Embryonic facial prominence (tissue), 1 donor: ENCODE measurements around the gene SUSD4.
"Not testable (repeated sequence)": the region's sequence is repeated elsewhere in the genome, so short reads cannot be mapped to it uniquely, and the experiment has no call there.

Experiments used
- DNase-seq: peaks from one replicate; pipeline ENCODE4 v3.0.0-alpha.2; 2016; ENCODE audit errors: extremely low spot score

The SUSD4 gene

GRCh38 chr1:223297800-223298199 is 66.2 kb downstream of the SUSD4 start:
- DNase-seq, result no peak

DNA sequence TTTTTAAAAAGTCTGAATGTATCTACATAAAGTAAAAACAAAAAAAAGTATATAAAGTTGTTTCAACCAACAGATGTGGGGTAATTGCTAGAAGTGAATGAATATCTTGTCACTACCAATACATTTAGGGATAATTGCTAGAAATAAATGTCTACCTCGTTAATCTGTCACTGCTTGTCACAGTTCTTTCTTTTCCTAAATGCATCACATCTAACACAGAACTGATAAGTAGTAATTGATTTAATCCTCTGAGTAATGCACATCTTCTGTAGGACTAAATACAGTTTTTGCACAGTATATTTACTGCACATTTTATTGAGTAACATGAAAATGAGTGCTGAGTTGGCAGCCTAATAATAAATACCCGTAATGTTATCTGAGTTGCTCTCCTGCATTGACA is 72.2 kb downstream of the SUSD4 start:
- DNase-seq, result no peak

DNA sequence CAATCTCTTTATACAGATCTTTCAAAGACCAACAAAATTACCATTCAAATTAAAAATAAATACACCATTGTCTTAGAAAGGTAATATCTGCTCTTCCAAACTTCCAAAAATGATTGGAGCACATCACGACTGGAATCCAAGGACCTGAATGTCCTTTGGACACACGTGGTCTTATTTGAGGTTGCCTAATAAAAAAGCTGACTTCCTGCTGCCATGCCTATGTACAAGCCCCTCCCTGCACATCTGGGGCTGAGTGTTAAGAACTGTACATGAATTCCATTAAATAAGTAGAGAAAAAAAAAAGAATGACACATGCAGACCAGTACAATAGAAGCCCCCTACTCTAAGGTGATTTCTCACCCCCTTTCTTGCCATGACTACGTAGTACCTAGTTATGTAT is 73.6 kb downstream of the SUSD4 start:
- no peak for DNase-seq

GRCh38 chr1:223289621-223290020 is 74.4 kb downstream of the SUSD4 start:
- DNase-seq, result no peak

DNA sequence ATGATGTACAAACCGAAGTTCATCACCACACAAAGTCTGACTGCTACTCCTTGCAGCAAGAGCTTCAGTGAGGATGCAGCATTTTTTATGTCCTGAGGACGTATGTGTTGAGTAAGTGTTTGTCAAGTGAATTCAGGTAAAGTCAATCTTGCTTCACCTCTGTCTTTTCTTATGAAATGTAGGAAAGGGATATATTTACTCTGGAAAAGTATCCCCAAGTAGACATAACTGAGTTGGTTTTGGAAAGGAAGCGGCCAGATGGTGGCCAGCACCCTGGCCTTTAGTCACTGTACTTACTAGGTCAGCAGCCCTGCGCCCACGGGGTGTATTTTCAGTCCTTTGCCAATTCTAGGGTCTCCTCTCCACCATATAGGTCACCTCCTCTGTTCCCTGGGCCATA is 75.2 kb downstream of the SUSD4 start:
- DNase-seq, result no peak

GRCh38 chr1:223285452-223285851 is 78.5 kb downstream of the SUSD4 start:
- no peak for DNase-seq

DNA sequence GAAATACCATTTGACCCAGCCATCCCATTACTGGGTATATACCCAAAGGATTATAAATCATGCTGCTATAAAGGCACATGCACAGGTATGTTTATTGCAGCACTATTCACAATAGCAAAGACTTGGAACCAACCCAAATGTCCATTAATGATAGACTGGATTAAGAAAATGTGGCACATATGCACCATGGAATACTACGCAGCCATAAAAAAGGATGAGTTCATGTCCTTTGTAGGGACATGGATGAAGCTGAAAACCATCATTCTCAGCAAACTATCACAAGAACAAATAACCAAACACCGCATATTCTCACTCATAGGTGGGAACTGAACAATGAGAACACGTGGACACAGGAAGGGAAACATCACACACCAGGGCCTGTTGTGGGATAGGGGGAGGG is 80.3 kb downstream of the SUSD4 start:
- DNase-seq, result not testable (repeated sequence)

DNA sequence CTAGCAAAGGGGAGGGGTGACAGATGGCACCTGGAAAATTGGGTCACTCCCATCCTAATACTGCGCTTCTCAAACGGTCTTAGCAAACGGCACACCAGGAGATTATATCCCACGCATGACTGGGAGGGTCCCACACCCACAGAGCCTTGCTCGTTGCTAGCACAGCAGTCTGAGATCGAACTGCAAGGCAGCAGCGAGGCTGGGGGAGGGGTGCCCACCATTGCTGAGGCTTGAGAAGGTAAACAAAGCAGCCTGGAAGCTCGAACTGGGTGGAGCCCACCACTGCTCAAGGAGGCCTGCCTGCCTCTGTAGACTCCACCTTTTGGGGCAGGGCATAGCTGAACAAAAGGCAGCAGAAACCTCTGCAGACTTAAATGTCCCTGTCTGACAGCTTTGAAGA is 85.7 kb downstream of the SUSD4 start:
- not testable (repeated sequence) for DNase-seq

DNA sequence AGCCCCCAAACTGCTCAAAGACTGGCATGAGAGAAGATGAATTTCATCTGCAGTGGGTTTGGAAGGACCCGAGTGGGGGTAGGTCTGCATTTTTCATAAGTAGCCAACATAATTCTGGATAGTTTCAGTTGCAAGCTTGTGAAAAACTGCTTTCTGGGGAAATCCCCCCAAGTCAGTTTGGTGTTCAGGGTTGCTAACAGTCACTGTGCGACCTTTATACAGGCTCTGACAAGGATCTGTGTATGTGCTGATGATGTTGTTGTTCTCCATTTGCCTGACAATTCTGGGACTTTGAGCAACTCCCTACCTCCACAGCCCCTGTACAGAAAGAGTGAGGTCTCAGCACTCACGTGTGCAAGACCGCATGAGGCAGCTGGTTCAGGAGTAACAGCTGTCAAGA is 87.9 kb downstream of the SUSD4 start:
- DNase-seq, result no peak

- DNase-seq, result no peak
These were observed 90.5 kb downstream of the SUSD4 start for GRCh38 chr1:223273511-223273910.

GRCh38 chr1:223271085-223271781 is 92.7 kb downstream of the SUSD4 start:
- DNase-seq, result no peak

DNA sequence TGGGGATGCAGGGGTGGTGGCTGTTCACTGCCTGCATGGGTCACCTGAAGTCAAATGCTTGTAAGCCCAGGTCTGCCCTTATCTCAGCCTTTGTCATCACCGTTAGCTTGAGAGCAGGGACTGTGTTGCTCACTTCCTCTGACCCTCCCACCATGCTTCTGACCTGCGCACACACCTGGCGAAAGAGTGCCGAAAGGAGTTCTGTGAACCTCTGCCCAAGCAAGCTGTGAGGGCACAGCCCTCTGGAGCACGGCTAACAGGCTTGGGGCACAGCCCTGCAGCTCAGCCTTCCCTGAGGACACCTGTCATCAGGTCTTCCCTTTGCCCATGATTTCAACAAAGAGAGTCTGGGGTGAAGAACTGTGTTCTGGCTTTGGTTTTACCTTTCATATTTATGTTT is 93.8 kb downstream of the SUSD4 start:
- DNase-seq, result no peak

GRCh38 chr1:223269006-223269405 is 95.0 kb downstream of the SUSD4 start:
- no peak for DNase-seq

- DNase-seq, result no peak
These were observed 97.3 kb downstream of the SUSD4 start for GRCh38 chr1:223266632-223267172.

- no peak for DNase-seq
These were observed 98.7 kb downstream of the SUSD4 start for GRCh38 chr1:223264983-223265908.

DNA sequence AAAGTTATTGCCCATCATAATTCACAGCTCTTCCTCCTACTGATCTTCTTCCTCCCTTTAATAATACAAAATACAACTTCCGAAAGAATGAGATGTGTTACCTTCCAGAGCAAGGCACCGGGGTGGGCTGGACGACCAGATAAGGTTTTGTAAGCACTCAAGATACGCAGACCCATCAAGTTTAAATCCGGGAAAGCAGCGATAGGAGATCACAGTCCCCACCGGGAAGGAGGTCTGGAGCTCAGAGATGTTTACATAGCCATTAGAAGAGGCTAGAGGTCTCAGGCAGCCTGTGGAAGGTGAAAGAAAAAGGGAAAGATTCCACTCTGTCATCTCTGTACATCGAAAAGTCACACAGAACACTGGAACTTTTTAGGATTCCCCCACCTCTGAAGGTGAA is 99.4 kb downstream of the SUSD4 start:
- no peak for DNase-seq

GRCh38 chr1:223261914-223262313 is 102.1 kb downstream of the SUSD4 start:
- DNase-seq, result no peak

DNA sequence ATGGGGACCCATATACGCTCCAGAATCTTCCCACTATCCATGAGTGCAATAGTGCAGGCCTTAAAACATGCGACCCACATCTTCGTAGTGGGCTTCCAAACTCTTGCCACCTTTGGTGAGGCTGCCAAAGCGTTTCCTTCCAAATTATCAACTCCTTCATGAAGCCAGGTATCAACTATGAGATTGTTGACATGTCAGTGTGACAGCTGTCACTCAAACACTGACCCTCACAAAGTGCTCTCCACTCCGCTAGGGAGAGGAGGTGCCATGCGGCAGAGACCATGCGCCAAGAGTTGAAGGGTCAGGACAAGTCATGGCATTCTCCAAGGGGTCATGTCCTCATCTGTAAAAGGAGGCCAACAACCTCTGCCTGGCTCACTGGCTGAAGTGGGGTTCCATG is 103.3 kb downstream of the SUSD4 start:
- DNase-seq, result no peak

DNA sequence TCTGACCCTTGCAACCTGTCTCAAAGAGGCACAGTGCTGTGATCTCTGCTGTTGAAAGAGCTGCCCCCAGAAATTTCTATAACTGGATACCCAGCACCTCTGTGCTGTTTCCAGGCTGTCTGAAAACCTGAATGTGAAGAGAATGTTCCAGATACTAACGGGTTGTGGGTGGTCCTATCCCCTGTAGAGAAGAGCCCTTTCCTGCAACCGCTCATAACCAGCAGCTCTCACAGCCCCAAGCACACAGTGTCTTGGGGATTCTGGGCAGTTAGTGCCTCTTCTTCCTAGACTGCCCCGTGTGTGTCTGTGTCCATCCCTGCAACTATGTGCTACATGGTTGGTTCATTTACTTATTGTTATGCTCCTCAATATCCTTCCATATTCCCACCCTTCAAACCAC is 104.5 kb downstream of the SUSD4 start:
- no peak for DNase-seq

DNA sequence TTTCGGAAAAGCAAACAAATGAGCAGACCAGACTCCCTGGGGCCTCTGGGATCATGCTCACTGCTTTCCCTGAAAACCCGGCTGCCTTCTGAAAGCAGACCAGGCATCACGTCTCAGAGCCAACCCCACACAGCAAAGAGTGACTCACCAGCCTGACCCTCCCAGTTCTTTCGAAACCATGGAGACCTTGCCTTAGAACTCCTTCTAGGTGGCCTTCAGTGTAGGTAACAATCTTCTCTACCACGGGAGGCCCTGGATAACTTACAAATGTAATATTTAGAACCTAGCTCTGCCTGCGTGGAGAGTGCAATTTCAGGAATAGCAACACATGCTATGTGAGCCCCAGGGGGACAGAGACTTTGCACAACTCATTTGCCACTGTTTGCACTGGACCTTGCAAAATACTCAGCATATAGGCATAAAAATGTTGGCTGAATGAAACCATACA is 105.2 kb downstream of the SUSD4 start:
- DNase-seq, result no peak

- no peak for DNase-seq
These were observed 106.0 kb downstream of the SUSD4 start for GRCh38 chr1:223257856-223258550.

DNA sequence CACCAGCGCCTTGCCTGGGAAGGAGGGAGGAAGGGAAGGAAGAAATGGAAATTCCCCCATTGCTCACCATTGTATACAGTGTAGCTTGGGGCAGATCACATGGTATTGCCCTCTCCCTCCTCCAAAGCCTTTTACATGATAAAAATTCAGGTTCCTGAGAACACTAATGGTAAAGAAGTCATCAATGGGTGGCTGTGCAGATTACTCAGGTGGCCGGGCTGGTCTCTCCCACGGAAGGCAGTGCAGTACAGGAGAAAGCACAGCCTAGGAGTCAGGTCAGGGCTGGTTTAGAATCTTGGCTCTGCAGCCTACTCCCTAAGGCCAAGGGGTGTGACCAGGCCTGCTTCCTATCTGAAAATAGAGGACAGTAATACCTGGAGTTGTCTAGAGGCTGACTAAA is 107.9 kb downstream of the SUSD4 start:
- DNase-seq, result no peak
